Measurements from ENCODE around the gene DNASE1L1. TPM values are rescaled to one million over a fixed set of nuclear protein-coding genes. Genes with fewer than 3 reads are reported as not detected.
A peak's percentile ranks its signal among the peaks of the same experiment; 100 is the strongest.

The DNASE1L1 gene
- total RNA-seq, 4 donors from 2014 or later = 21.7 to 41.4 (median 32.1) TPM

DNA sequence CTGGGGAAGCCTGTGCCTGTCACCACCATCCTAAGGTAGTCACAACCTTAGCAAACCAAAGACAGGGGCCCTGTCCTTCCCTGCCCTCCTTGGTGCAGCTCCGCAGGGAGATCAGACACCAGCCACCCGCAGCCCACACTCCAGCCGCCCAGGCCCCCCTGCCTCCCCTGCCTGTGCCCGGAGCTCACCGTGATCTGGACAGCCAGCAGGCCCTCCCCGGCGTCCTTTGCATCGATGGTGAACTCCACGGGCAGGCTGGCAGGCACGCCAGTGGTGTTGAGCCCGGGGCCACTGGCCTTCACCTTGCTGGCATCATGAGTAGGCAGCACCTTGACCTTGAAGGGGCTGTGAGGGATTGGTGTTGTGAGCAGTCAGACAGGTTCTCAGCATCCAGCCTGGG is 51.0 kb downstream of the DNASE1L1 start:
- Histone ChIP-seq H3K27me3 (no peaks in the 10 kb centered on the region), H3K27ac (peak overlapping the region in 2 of 4 donors; percentile 21 to 28), H3K4me3 (no peak overlapping the region), H3K9me3 (no peaks in the 10 kb centered on the region), H3K4me1 (peaks cover 0 to 26% (median 0%) of the 10 kb centered on the region in 3 donors), H3K36me3 (peaks cover 34 to 96% (median 65%) of the 10 kb centered on the region in 3 donors)
- intact Hi-C loops (cut with DNase I) = no loop called here
- 100% methylated on average over 1 of the region's 11 CpGs; no CpG with 5 or more reads in 1 of the 2 donors for WGBS, 2 donors
- no peak for TF ChIP-seq POLR2A (IDR thresholded peaks at IDR 0.05)
- TF ChIP-seq, protein P1, sequence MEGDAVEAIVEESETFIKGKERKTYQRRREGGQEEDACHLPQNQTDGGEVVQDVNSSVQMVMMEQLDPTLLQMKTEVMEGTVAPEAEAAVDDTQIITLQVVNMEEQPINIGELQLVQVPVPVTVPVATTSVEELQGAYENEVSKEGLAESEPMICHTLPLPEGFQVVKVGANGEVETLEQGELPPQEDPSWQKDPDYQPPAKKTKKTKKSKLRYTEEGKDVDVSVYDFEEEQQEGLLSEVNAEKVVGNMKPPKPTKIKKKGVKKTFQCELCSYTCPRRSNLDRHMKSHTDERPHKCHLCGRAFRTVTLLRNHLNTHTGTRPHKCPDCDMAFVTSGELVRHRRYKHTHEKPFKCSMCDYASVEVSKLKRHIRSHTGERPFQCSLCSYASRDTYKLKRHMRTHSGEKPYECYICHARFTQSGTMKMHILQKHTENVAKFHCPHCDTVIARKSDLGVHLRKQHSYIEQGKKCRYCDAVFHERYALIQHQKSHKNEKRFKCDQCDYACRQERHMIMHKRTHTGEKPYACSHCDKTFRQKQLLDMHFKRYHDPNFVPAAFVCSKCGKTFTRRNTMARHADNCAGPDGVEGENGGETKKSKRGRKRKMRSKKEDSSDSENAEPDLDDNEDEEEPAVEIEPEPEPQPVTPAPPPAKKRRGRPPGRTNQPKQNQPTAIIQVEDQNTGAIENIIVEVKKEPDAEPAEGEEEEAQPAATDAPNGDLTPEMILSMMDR (IDR thresholded peaks at IDR 0.05) = no peak
- DNase-seq = no peak

DNA sequence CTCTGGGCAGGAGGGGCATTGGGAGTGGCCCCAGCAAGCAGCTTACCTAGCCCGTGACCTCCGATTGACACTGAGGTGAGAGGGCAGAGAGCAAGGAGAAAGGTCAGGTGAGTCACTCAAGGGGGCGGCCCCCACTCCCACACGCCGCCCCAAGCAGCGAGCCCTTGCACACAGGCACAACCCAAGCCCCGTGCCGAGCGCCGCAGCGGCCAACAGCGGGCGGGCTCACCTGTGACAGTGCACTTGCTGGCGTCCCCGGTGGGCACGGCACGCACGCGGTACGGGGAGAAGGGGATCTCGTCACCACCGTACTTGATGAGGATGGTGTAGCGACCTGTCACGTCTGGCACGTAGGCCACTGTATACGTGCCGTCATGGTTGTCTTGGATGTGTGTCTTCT is 51.8 kb downstream of the DNASE1L1 start:
- intact Hi-C loops (cut with DNase I) = no loop called here
- Histone ChIP-seq H3K4me3 (no peak overlapping the region), H3K4me1 (peaks cover 0 to 26% (median 0%) of the 10 kb centered on the region in 3 donors), H3K36me3 (peaks cover 37 to 96% (median 64%) of the 10 kb centered on the region in 3 donors), H3K27ac (peak overlapping the region in 2 of 4 donors; percentile 13 to 28), H3K9me3 (no peaks in the 10 kb centered on the region), H3K27me3 (no peaks in the 10 kb centered on the region)
- 75% methylated on average over 13 of the region's 27 CpGs; no CpG with 5 or more reads in 1 of the 2 donors for WGBS, 2 donors
- no peak for TF ChIP-seq POLR2A (IDR thresholded peaks at IDR 0.05)
- TF ChIP-seq, protein P1 (IDR thresholded peaks at IDR 0.05) = no peak
- no peak for DNase-seq

DNA sequence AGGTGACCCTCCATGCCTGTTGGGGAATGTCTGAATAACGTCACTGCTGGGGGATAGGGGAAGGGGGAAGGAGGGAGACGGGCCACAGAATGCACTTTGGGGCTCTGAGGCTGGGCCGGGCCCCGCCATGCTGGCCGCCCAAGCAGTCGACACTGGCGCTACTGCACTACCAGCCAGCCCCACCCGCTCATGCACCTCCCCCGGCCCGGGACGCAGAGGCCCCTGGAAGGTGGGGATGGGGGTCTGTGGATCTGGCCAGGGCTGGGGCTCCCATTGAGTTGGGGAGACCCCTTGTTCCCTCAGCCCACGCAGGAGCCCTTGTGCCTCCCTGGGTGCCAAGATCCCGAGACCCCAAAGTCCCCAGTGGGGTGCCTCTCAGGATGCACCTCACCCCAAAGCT is 52.5 kb downstream of the DNASE1L1 start:
- Histone ChIP-seq H3K27me3 (no peaks in the 10 kb centered on the region), H3K9me3 (no peaks in the 10 kb centered on the region), H3K4me1 (peaks cover 0 to 26% (median 0%) of the 10 kb centered on the region in 3 donors), H3K4me3 (no peak overlapping the region), H3K36me3 (peaks cover 37 to 96% (median 58%) of the 10 kb centered on the region in 3 donors), H3K27ac (peak overlapping the region in 2 of 4 donors; percentile 11 to 17)
- WGBS, 2 donors = no CpG with 5 or more reads among the region's 13 CpGs
- intact Hi-C loops (cut with DNase I) = no loop called here
- no peak for DNase-seq
- TF ChIP-seq, protein P1 (IDR thresholded peaks at IDR 0.05) = no peak
- no peak for TF ChIP-seq POLR2A (IDR thresholded peaks at IDR 0.05)

DNA sequence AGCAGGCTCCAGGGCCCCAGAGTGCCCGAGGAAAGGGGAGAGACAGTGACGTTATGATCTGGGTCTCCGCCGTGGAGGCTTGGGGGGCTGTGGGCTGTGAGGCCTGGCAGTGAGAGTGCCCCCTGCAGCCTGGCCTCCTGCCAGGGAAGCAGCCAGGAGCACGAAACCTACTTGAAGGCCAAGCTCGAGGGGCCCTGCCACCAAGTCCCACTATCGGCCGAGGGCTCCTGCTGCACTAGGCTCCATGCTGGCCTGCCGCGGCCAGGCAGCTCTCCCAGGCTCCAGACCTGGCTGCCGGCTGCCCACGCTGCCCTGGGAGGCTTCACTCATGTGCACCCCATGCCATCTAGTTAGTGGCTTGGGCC is 53.3 kb downstream of the DNASE1L1 start:
- intact Hi-C loops (cut with DNase I) = no loop called here
- peaks cover 0 to 33% (median 0%) of the 10 kb centered on the region in 3 donors for H3K4me1 ChIP-seq
- TF ChIP-seq, protein P1 (IDR thresholded peaks at IDR 0.05) = no peak
- H3K27ac ChIP-seq = peak overlapping the region in 2 of 4 donors; percentile 17 to 32
- H3K27me3 ChIP-seq = no peaks in the 10 kb centered on the region
- H3K9me3 ChIP-seq = no peaks in the 10 kb centered on the region
- DNase-seq = no peak
- H3K4me3 ChIP-seq = no peak overlapping the region
- 67% methylated on average over 5 of the region's 12 CpGs; no CpG with 5 or more reads in 1 of the 2 donors for WGBS, 2 donors
- peaks cover 37 to 99% (median 52%) of the 10 kb centered on the region in 3 donors for H3K36me3 ChIP-seq

DNA sequence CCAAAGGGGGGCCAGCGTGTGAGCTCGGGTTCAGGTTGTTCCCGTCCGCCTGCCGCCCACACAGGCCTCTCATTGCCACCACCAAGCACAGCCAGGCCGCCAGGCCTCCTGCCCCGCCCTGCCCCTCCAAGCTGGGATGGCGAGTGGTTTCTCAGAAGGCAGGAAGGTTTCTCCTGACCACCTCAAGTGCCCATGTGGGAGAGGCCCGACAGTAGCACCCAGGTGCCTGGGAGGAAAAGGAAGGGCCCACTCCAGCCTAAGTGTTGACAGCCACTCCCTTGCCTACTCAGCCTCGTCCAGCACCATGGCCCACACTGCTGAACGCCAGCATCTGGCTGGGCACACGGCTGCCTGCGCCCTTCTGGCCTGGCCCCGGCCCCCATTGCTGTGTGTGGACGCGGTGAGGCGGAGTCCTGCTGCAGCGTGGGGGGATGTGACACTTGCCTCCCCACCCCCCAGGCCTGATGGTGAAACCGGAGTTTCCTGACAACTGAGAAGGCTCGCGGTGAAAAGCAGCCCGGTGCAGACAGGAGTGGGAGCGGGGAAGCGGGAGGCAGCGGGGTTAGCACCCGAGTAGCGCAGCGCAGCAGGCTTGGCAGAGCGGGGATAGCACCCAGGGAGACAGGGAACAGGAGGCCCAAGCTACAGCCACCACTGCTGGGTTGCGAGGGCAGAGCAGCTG is 53.8 kb downstream of the DNASE1L1 start:
- peaks cover 36 to 100% (median 52%) of the 10 kb centered on the region in 3 donors for H3K36me3 ChIP-seq
- intact Hi-C loops (cut with DNase I) = no loop called here
- peak overlapping the region in 2 of 4 donors; percentile 17 to 32 for H3K27ac ChIP-seq
- H3K4me1 ChIP-seq = peaks cover 0 to 33% (median 0%) of the 10 kb centered on the region in 3 donors
- TF ChIP-seq, protein P1 (IDR thresholded peaks at IDR 0.05) = no peak
- TF ChIP-seq POLR2A (IDR thresholded peaks at IDR 0.05) = no peak
- H3K4me3 ChIP-seq = no peak overlapping the region
- DNase-seq = no peak
- WGBS, 2 donors = 70 to 78% methylated on average over 7 of the region's 30 CpGs
- no peaks in the 10 kb centered on the region for H3K27me3 ChIP-seq
- H3K9me3 ChIP-seq = no peaks in the 10 kb centered on the region

Measured in esophagus squamous epithelium (tissue), 5 donors.